T-cell (primary cell): Measurements from ENCODE around the gene ASGR1. TPM values are rescaled to one million over a fixed set of nuclear protein-coding genes. Genes with fewer than 3 reads are reported as not detected.

Source experiments
- ATAC-seq, 4 experiments: fragments of 200-7000 bp in 3 of 4; fragments of 150-1000 bp in 1 of 4; cut with Tn5 transposase; replicated peaks in 1 of 4; 1 replicate in 3 of 4; 2 replicates in 1 of 4; pipeline ENCODE4 v1.10.0; 2021; ENCODE audit warnings: moderate library complexity in 3 of 4, mild to moderate bottlenecking in 2 of 4, moderate number of reproducible peaks in 1 of 4
- CTCF ChIA-PET, 2 donors: fragments of 300-600 bp; sonication (Branson Sonifier 250); formaldehyde crosslinking; loops; one replicate each; lab custom pipeline; 2022; ENCODE audit warnings: antibody characterized with exemption in 2 of 2; lab: Charles Lee
- POLR2A ChIA-PET, 2 donors: fragments of 300-600 bp; sonication (Branson Sonifier 250); formaldehyde crosslinking; loops; one replicate each; lab custom pipeline; 2022; ENCODE audit warnings: antibody characterized with exemption in 2 of 2; lab: Charles Lee
- DNase-seq, 35 experiments: peaks; one replicate each; pipeline versions ENCODE4 v3.0.0 to v3.0.0-alpha.2; 2013 to 2023
- H3K27ac ChIP-seq: one replicate; pipeline ENCODE4 v1.5.1; 2013; ENCODE audit warnings: low read length
- H3K27me3 ChIP-seq, 2 experiments: replicated peaks in 1 of 2; 1 replicate in 1 of 2; 2 replicates in 1 of 2; pipeline versions ENCODE4 v1.6.1 to v1.7.0; 2013; ENCODE audit warnings: low read length in 1 of 2, mixed read lengths in 1 of 2; ENCODE audit not compliant: control insufficient read depth in 2 of 2, insufficient read depth in 2 of 2; ENCODE audit errors: extremely low read depth in 1 of 2
- H3K36me3 ChIP-seq, 2 donors: 1 replicate in 1 of 2; 2 replicates in 1 of 2; pipeline versions ENCODE4 v1.6.1 to v1.7.0; 2013; ENCODE audit warnings: low read length in 1 of 2; ENCODE audit not compliant: control insufficient read depth in 2 of 2, insufficient read depth in 1 of 2; ENCODE audit errors: extremely low read depth in 1 of 2
- H3K4me1 ChIP-seq, 2 experiments: 1 replicate in 1 of 2; 2 replicates in 1 of 2; pipeline versions ENCODE4 v1.6.1 to v1.7.0; 2013; ENCODE audit warnings: low read length in 2 of 2, mixed read lengths in 1 of 2; ENCODE audit not compliant: insufficient read depth in 2 of 2, control insufficient read depth in 1 of 2; ENCODE audit errors: extremely low read depth in 1 of 2
- H3K4me3 ChIP-seq, 2 donors: 1 replicate in 1 of 2; 2 replicates in 1 of 2; pipeline versions ENCODE4 v1.5.1 to v1.7.0; 2013; ENCODE audit warnings: mild to moderate bottlenecking in 2 of 2, low read length in 1 of 2, moderate library complexity in 1 of 2; ENCODE audit not compliant: control insufficient read depth in 1 of 2; ENCODE audit errors: extremely low read depth in 1 of 2
- H3K9me3 ChIP-seq: 2 replicates; pipeline ENCODE4 v1.7.0; 2013
- H3K27ac Mint-ChIP-seq, 2 donors: one replicate each; pipeline ENCODE4 v1.8.0; 2020 to 2021; ENCODE audit warnings: mild to moderate bottlenecking in 2 of 2, mixed read lengths in 2 of 2
- H3K27me3 Mint-ChIP-seq, 2 donors: one replicate each; pipeline ENCODE4 v1.8.0; 2021 to 2022; ENCODE audit warnings: mixed read lengths in 2 of 2
- H3K36me3 Mint-ChIP-seq: one replicate; pipeline ENCODE4 v1.8.0; 2021; ENCODE audit warnings: mixed read lengths
- H3K4me1 Mint-ChIP-seq, 3 donors: one replicate each; pipeline ENCODE4 v1.8.0; 2020 to 2022; ENCODE audit warnings: mixed read lengths in 3 of 3, mild to moderate bottlenecking in 1 of 3
- H3K4me3 Mint-ChIP-seq, 3 donors: one replicate each; pipeline ENCODE4 v1.8.0; 2020 to 2022; ENCODE audit warnings: mild to moderate bottlenecking in 3 of 3, mixed read lengths in 3 of 3, moderate library complexity in 3 of 3
- H3K9me3 Mint-ChIP-seq, 3 donors: one replicate each; pipeline ENCODE4 v1.8.0; 2020 to 2022; ENCODE audit warnings: mixed read lengths in 3 of 3
- WGBS: methylation state at CpG from one replicate; pipeline ENCODE4 v1.1.5; 2013; ENCODE audit warnings: missing lambda C conversion rate; ENCODE audit not compliant: insufficient coverage; 5-methylcytosine and 5-hydroxymethylcytosine counted together
- total RNA-seq, 35 experiments: library from RNA in 6 of 35; stranded (reverse) in 6 of 35; fragments of 120-200 nt in 1 of 35; gene quantifications; one replicate each; pipeline versions ENCODE4 v1.2.1 to v1.2.4 and lab custom pipeline; 2013 to 2026

The ASGR1 gene
- total RNA-seq, 5 donors from 2014 or later (not counting 1 experiment from before 2014, with no cell fraction given): 0.60 to 1.8 (median 0.82) TPM

GRCh38 chr17:7205561-7205960 lies 26.4 kb upstream of the ASGR1 start:
- Histone ChIP-seq H3K27me3 (peaks cover 0 to 2% of the 10 kb centered on the region in 2 experiments), H3K36me3 (no peaks in the 10 kb centered on the region), H3K27ac (peak overlapping the region; percentile 97), H3K9me3 (no peaks in the 10 kb centered on the region), H3K4me1 (peaks cover 8 to 30% of the 10 kb centered on the region in 2 experiments), H3K4me3 (peak overlapping the region; percentile 66 to 67)
- WGBS: 83% methylated on average over 8 of the region's 15 CpGs
- Mint-ChIP-seq H3K27me3 (no peaks in the 10 kb centered on the region), H3K36me3 (peaks cover 3% of the 10 kb centered on the region), H3K4me1 (peaks cover 27 to 39% (median 35%) of the 10 kb centered on the region in 3 donors), H3K9me3 (no peaks in the 10 kb centered on the region), H3K27ac (peak overlapping the region; percentile 86 to 93), H3K4me3 (peak overlapping the region; percentile 74 to 85 (median 80))
- ChIA-PET POLR2A (no interaction called here), CTCF (no interaction called here)
- ATAC-seq: no peak
- DNase-seq: no peak

- WGBS: under 1% methylated on average over 25 of the region's 34 CpGs
- no peaks in the 10 kb centered on the region for H3K9me3 ChIP-seq
- no peaks in the 10 kb centered on the region for H3K36me3 ChIP-seq
- Mint-ChIP-seq H3K4me1 (peaks cover 24 to 39% (median 35%) of the 10 kb centered on the region in 3 donors), H3K36me3 (peaks cover 3% of the 10 kb centered on the region), H3K27ac (peak overlapping the region; percentile 86 to 93), H3K4me3 (peak overlapping the region; percentile 74 to 85 (median 80)), H3K9me3 (no peaks in the 10 kb centered on the region), H3K27me3 (no peaks in the 10 kb centered on the region)
- peak overlapping the region; percentile 66 to 67 for H3K4me3 ChIP-seq
- CTCF ChIA-PET: interaction anchor here (0.5 to 0.6 kb wide), 2 partner anchors 11 to 353 kb away, joined by 3 to 9 read pairs; no protein-coding TSS in a partner anchor
- H3K4me1 ChIP-seq: peaks cover 8 to 30% of the 10 kb centered on the region in 2 experiments
- peak; percentile 85 to 90 (median 89) for ATAC-seq
- POLR2A ChIA-PET: interaction anchor here in 1 of 2 donors (0.5 kb wide), 1 partner anchor 111 kb away, joined by 4 read pairs; no protein-coding TSS in a partner anchor
- H3K27me3 ChIP-seq: peaks cover 0 to 2% of the 10 kb centered on the region in 2 experiments
- peak overlapping the region; percentile 97 for H3K27ac ChIP-seq
- DNase-seq: peak; percentile 79 to 99 (median 98)
Observed at GRCh38 chr17:7204828-7205461, 25.8 kb upstream of the ASGR1 start.

- Mint-ChIP-seq H3K36me3 (peaks cover 3% of the 10 kb centered on the region), H3K4me1 (peaks cover 24 to 39% (median 35%) of the 10 kb centered on the region in 3 donors), H3K27ac (peak overlapping the region; percentile 86 to 93), H3K9me3 (no peaks in the 10 kb centered on the region), H3K4me3 (peak overlapping the region; percentile 74 to 85 (median 80)), H3K27me3 (no peaks in the 10 kb centered on the region)
- Histone ChIP-seq H3K4me3 (peak overlapping the region; percentile 66 to 67), H3K9me3 (no peaks in the 10 kb centered on the region), H3K27me3 (peaks cover 0 to 2% of the 10 kb centered on the region in 2 experiments), H3K4me1 (peaks cover 8 to 30% of the 10 kb centered on the region in 2 experiments), H3K27ac (peak overlapping the region; percentile 97), H3K36me3 (no peaks in the 10 kb centered on the region)
- ATAC-seq: peak in 2 of 4 experiments; percentile 6 to 8
- ChIA-PET POLR2A (interaction anchor here in 1 of 2 donors (0.5 to 0.7 kb wide), 2 partner anchors 20 to 111 kb away, joined by 3 to 4 read pairs; no protein-coding TSS in a partner anchor), CTCF (interaction anchor here (0.5 to 0.6 kb wide), 3 partner anchors 12 to 352 kb away, joined by 3 to 9 read pairs (median 3); no protein-coding TSS in a partner anchor)
- DNase-seq: peak in 4 of 35 experiments; percentile 10 to 35 (median 17)
- 79% methylated on average over 2 of the region's 15 CpGs for WGBS
Observed at GRCh38 chr17:7204336-7204735, 25.2 kb upstream of the ASGR1 start.

- Mint-ChIP-seq H3K4me3 (peak overlapping the region; percentile 39 to 80 (median 74)), H3K4me1 (peaks cover 24 to 39% (median 35%) of the 10 kb centered on the region in 3 donors), H3K27ac (peak overlapping the region; percentile 65 to 93), H3K36me3 (peaks cover 3% of the 10 kb centered on the region), H3K9me3 (no peaks in the 10 kb centered on the region), H3K27me3 (no peaks in the 10 kb centered on the region)
- 94% methylated on average over 14 of the region's 16 CpGs for WGBS
- Histone ChIP-seq H3K36me3 (no peaks in the 10 kb centered on the region), H3K4me3 (no peak overlapping the region), H3K27ac (peak overlapping the region; percentile 97), H3K27me3 (peaks cover 0 to under 1% of the 10 kb centered on the region in 2 experiments), H3K9me3 (no peaks in the 10 kb centered on the region), H3K4me1 (peaks cover 8 to 30% of the 10 kb centered on the region in 2 experiments)
- ChIA-PET POLR2A (no interaction called here), CTCF (interaction anchor here in 1 of 2 donors (0.6 kb wide), 1 partner anchor 471 kb away, joined by 3 read pairs; no protein-coding TSS in a partner anchor)
- DNase-seq (no peak), ATAC-seq (no peak)
Observed at GRCh38 chr17:7203391-7203790, 24.2 kb upstream of the ASGR1 start.

GRCh38 chr17:7196651-7197401 lies 17.7 kb upstream of the ASGR1 start:
- H3K27me3 Mint-ChIP-seq: no peaks in the 10 kb centered on the region
- 95% methylated on average over 15 of the region's 22 CpGs for whole genome bisulfite sequencing
- no peaks in the 10 kb centered on the region for H3K9me3 Mint-ChIP-seq
- peaks cover 10% of the 10 kb centered on the region for H3K36me3 Mint-ChIP-seq
- no peak overlapping the region for H3K4me3 Mint-ChIP-seq
- Histone ChIP-seq H3K27me3 (no peaks in the 10 kb centered on the region), H3K9me3 (no peaks in the 10 kb centered on the region), H3K4me1 (no peaks in the 10 kb centered on the region), H3K27ac (no peak overlapping the region), H3K4me3 (no peak overlapping the region), H3K36me3 (peaks cover 2 to 7% of the 10 kb centered on the region in 2 donors)
- DNase-seq: no peak
- H3K4me1 Mint-ChIP-seq: no peaks in the 10 kb centered on the region
- ChIA-PET POLR2A (no interaction called here), CTCF (no interaction called here)
- ATAC-seq: no peak
- no peak overlapping the region for H3K27ac Mint-ChIP-seq

GRCh38 chr17:7195971-7196370 lies 16.8 kb upstream of the ASGR1 start:
- ChIA-PET POLR2A (no interaction called here), CTCF (no interaction called here)
- WGBS: 87% methylated on average over 6 of the region's 12 CpGs
- Mint-ChIP-seq H3K4me3 (no peak overlapping the region), H3K9me3 (no peaks in the 10 kb centered on the region), H3K4me1 (no peaks in the 10 kb centered on the region), H3K36me3 (peaks cover 7% of the 10 kb centered on the region), H3K27me3 (no peaks in the 10 kb centered on the region), H3K27ac (no peak overlapping the region)
- H3K27ac ChIP-seq: no peak overlapping the region
- H3K27me3 ChIP-seq: no peaks in the 10 kb centered on the region
- H3K4me3 ChIP-seq: no peak overlapping the region
- DNase-seq: no peak
- no peaks in the 10 kb centered on the region for H3K9me3 ChIP-seq
- H3K4me1 ChIP-seq: no peaks in the 10 kb centered on the region
- peaks cover 2 to 7% of the 10 kb centered on the region in 2 donors for H3K36me3 ChIP-seq
- ATAC-seq: no peak
